Activated naive CD4-positive, alpha-beta T cell treated with anti-CD3 and anti-CD28 coated beads for 36 hours (primary cell): Measurements from ENCODE around the gene LBP. TPM values are rescaled to one million over a fixed set of nuclear protein-coding genes. Genes with fewer than 3 reads are reported as not detected.
"Not testable (repeated sequence)": the region's sequence is repeated elsewhere in the genome, so short reads cannot be mapped to it uniquely, and the experiment has no call there.

Experiments
- CTCF ChIA-PET: fragments of 350-600 bp; sonication (Branson Sonifier 250); formaldehyde crosslinking; loops from one replicate; lab custom pipeline; 2021; ENCODE audit warnings: antibody characterized with exemption; lab: Charles Lee
- DNase-seq: peaks from one replicate; pipeline ENCODE4 v3.0.0-alpha.2; 2020
- H3K27ac Mint-ChIP-seq: one replicate; pipeline ENCODE4 v1.8.0; 2021; ENCODE audit warnings: mild to moderate bottlenecking, mixed read lengths
- H3K27me3 Mint-ChIP-seq: one replicate; pipeline ENCODE4 v1.8.0; 2021; ENCODE audit warnings: low read depth, mixed read lengths
- H3K36me3 Mint-ChIP-seq: one replicate; pipeline ENCODE4 v1.8.0; 2021; ENCODE audit warnings: low read depth, mixed read lengths
- H3K4me1 Mint-ChIP-seq: one replicate; pipeline ENCODE4 v1.8.0; 2021; ENCODE audit warnings: low read depth, mixed read lengths
- H3K4me3 Mint-ChIP-seq: one replicate; pipeline ENCODE4 v1.8.0; 2021; ENCODE audit warnings: mild to moderate bottlenecking, moderate library complexity, mixed read lengths
- H3K9me3 Mint-ChIP-seq: one replicate; pipeline ENCODE4 v1.8.0; 2021; ENCODE audit warnings: mixed read lengths
- intact Hi-C: fragments of 100-400 bp; cut with micrococcal nuclease; formaldehyde crosslinking; loops from one replicate; pipeline ENCODE4 v1.15.1; 2023
- total RNA-seq, 2 experiments: library from RNA; stranded (reverse); gene quantifications; one replicate each; pipeline ENCODE4 v1.2.3, GENCODE V29; 2021

LBP gene
- total RNA-seq, 2 experiments from 2014 or later, result not detected

GRCh38 chr20:38324159-38324558 is 22.1 kb upstream of the LBP start:
- no peak for DNase-seq
- H3K36me3 Mint-ChIP-seq, result no peaks in the 10 kb centered on the region

GRCh38 chr20:38325167-38325566 is 21.1 kb upstream of the LBP start:
- no peaks in the 10 kb centered on the region for H3K36me3 Mint-ChIP-seq

More at GRCh38 chr20:38324159-38324558, 22.1 kb upstream of the LBP start:
- CTCF ChIA-PET, result interaction anchor here (0.8 kb wide), 1 partner anchor 110 kb away, joined by 4 read pairs; no protein-coding TSS in a partner anchor
- intact Hi-C loops, result no loop called here
- no peak overlapping the region for H3K27ac Mint-ChIP-seq
- H3K9me3 Mint-ChIP-seq, result no peaks in the 10 kb centered on the region
- H3K27me3 Mint-ChIP-seq, result peaks cover 18% of the 10 kb centered on the region
- no peak overlapping the region for H3K4me3 Mint-ChIP-seq
- no peaks in the 10 kb centered on the region for H3K4me1 Mint-ChIP-seq

GRCh38 chr20:38325905-38326304 is 20.4 kb upstream of the LBP start:
- intact Hi-C loops, result no loop called here
- Mint-ChIP-seq H3K4me1 (no peaks in the 10 kb centered on the region), H3K36me3 (no peaks in the 10 kb centered on the region), H3K4me3 (no peak overlapping the region), H3K27me3 (peaks cover 10% of the 10 kb centered on the region), H3K9me3 (no peaks in the 10 kb centered on the region), H3K27ac (no peak overlapping the region)
- CTCF ChIA-PET, result no interaction called here
- DNase-seq, result no peak

More at GRCh38 chr20:38325167-38325566, 21.1 kb upstream of the LBP start:
- intact Hi-C loops, result no loop called here
- no peaks in the 10 kb centered on the region for H3K4me1 Mint-ChIP-seq
- H3K27me3 Mint-ChIP-seq, result peaks cover 14% of the 10 kb centered on the region
- no peaks in the 10 kb centered on the region for H3K9me3 Mint-ChIP-seq
- H3K27ac Mint-ChIP-seq, result no peak overlapping the region
- CTCF ChIA-PET, result no interaction called here
- no peak for DNase-seq
- H3K4me3 Mint-ChIP-seq, result no peak overlapping the region

- H3K4me3 Mint-ChIP-seq, result no peak overlapping the region
- CTCF ChIA-PET, result no interaction called here
- no peak for DNase-seq
- H3K27me3 Mint-ChIP-seq, result peaks cover 9% of the 10 kb centered on the region
- intact Hi-C loops, result no loop called here
- no peaks in the 10 kb centered on the region for H3K9me3 Mint-ChIP-seq
- H3K36me3 Mint-ChIP-seq, result no peaks in the 10 kb centered on the region
- no peaks in the 10 kb centered on the region for H3K4me1 Mint-ChIP-seq
- no peak overlapping the region for H3K27ac Mint-ChIP-seq
Observed at GRCh38 chr20:38326309-38326708, 20.0 kb upstream of the LBP start.

- H3K36me3 Mint-ChIP-seq, result no peaks in the 10 kb centered on the region
- H3K4me1 Mint-ChIP-seq, result no peaks in the 10 kb centered on the region
- peaks cover 2% of the 10 kb centered on the region for H3K27me3 Mint-ChIP-seq
- CTCF ChIA-PET, result no interaction called here
- H3K27ac Mint-ChIP-seq, result no peak overlapping the region
- DNase-seq, result no peak
- intact Hi-C loops, result no loop called here
- no peaks in the 10 kb centered on the region for H3K9me3 Mint-ChIP-seq
- no peak overlapping the region for H3K4me3 Mint-ChIP-seq
Observed at GRCh38 chr20:38330638-38331037, 15.6 kb upstream of the LBP start.

GRCh38 chr20:38331245-38331644 is 15.0 kb upstream of the LBP start:
- Mint-ChIP-seq H3K9me3 (no peaks in the 10 kb centered on the region), H3K4me3 (no peak overlapping the region), H3K36me3 (no peaks in the 10 kb centered on the region), H3K4me1 (no peaks in the 10 kb centered on the region), H3K27ac (no peak overlapping the region), H3K27me3 (peaks cover 2% of the 10 kb centered on the region)
- CTCF ChIA-PET, result no interaction called here
- no peak for DNase-seq
- intact Hi-C loops, result no loop called here

GRCh38 chr20:38331814-38332213 is 14.5 kb upstream of the LBP start:
- H3K4me1 Mint-ChIP-seq, result no peaks in the 10 kb centered on the region
- H3K4me3 Mint-ChIP-seq, result no peak overlapping the region
- DNase-seq, result no peak
- H3K27me3 Mint-ChIP-seq, result peaks cover 2% of the 10 kb centered on the region
- no peaks in the 10 kb centered on the region for H3K36me3 Mint-ChIP-seq
- CTCF ChIA-PET, result no interaction called here
- H3K27ac Mint-ChIP-seq, result no peak overlapping the region
- no peaks in the 10 kb centered on the region for H3K9me3 Mint-ChIP-seq
- intact Hi-C loops, result no loop called here

- intact Hi-C loops, result no loop called here
- no peak overlapping the region for H3K4me3 Mint-ChIP-seq
- no peaks in the 10 kb centered on the region for H3K36me3 Mint-ChIP-seq
- CTCF ChIA-PET, result no interaction called here
- DNase-seq, result no peak
- H3K27me3 Mint-ChIP-seq, result peaks cover 9% of the 10 kb centered on the region
- H3K9me3 Mint-ChIP-seq, result peaks cover 8% of the 10 kb centered on the region
- H3K4me1 Mint-ChIP-seq, result no peaks in the 10 kb centered on the region
- H3K27ac Mint-ChIP-seq, result no peak overlapping the region
Observed at GRCh38 chr20:38334016-38334415, 12.3 kb upstream of the LBP start.

GRCh38 chr20:38336726-38337125 is 9.6 kb upstream of the LBP start:
- H3K4me1 Mint-ChIP-seq, result no peaks in the 10 kb centered on the region
- peaks cover 8% of the 10 kb centered on the region for H3K9me3 Mint-ChIP-seq
- intact Hi-C loops, result no loop called here
- no peak overlapping the region for H3K4me3 Mint-ChIP-seq
- CTCF ChIA-PET, result interaction anchor here (0.8 to 1.1 kb wide), 2 partner anchors 15 to 22 kb away, joined by 3 read pairs; no protein-coding TSS in a partner anchor
- H3K27ac Mint-ChIP-seq, result no peak overlapping the region
- H3K27me3 Mint-ChIP-seq, result peaks cover 9% of the 10 kb centered on the region
- no peaks in the 10 kb centered on the region for H3K36me3 Mint-ChIP-seq
- DNase-seq, result no peak

- CTCF ChIA-PET, result no interaction called here
- Mint-ChIP-seq H3K27me3 (peaks cover 9% of the 10 kb centered on the region), H3K27ac (no peak overlapping the region), H3K4me3 (no peak overlapping the region), H3K36me3 (no peaks in the 10 kb centered on the region), H3K4me1 (no peaks in the 10 kb centered on the region), H3K9me3 (peaks cover 8% of the 10 kb centered on the region)
- intact Hi-C loops, result no loop called here
- peak; percentile 45 for DNase-seq
Observed at GRCh38 chr20:38337561-38338140, 8.6 kb upstream of the LBP start.

- H3K4me1 Mint-ChIP-seq, result no peaks in the 10 kb centered on the region
- H3K36me3 Mint-ChIP-seq, result no peaks in the 10 kb centered on the region
- DNase-seq, result no peak
- intact Hi-C loops, result no loop called here
- H3K4me3 Mint-ChIP-seq, result no peak overlapping the region
- H3K27ac Mint-ChIP-seq, result no peak overlapping the region
- H3K27me3 Mint-ChIP-seq, result peaks cover 9% of the 10 kb centered on the region
- H3K9me3 Mint-ChIP-seq, result peaks cover 8% of the 10 kb centered on the region
- CTCF ChIA-PET, result no interaction called here
Observed at GRCh38 chr20:38338849-38339520, 7.3 kb upstream of the LBP start.

GRCh38 chr20:38339521-38339896 is 6.8 kb upstream of the LBP start:
- CTCF ChIA-PET, H3K4me1 Mint-ChIP-seq, H3K36me3 Mint-ChIP-seq, H3K4me3 Mint-ChIP-seq, H3K27ac Mint-ChIP-seq, H3K27me3 Mint-ChIP-seq, intact Hi-C loops, DNase-seq, H3K9me3 Mint-ChIP-seq: not testable (repeated sequence)

GRCh38 chr20:38339997-38340396 is 6.3 kb upstream of the LBP start:
- H3K36me3 Mint-ChIP-seq, result no peaks in the 10 kb centered on the region
- DNase-seq, result no peak
- no peak overlapping the region for H3K4me3 Mint-ChIP-seq
- H3K9me3 Mint-ChIP-seq, result peaks cover 8% of the 10 kb centered on the region
- no peak overlapping the region for H3K27ac Mint-ChIP-seq
- no peaks in the 10 kb centered on the region for H3K4me1 Mint-ChIP-seq
- peaks cover 9% of the 10 kb centered on the region for H3K27me3 Mint-ChIP-seq
- intact Hi-C loops, result no loop called here
- CTCF ChIA-PET, result interaction anchor here (0.9 kb wide), 1 partner anchor 49 kb away, joined by 4 read pairs; no protein-coding TSS in a partner anchor
